Right lobe of liver (tissue), 6 donors: ENCODE data around the gene LENG9. TPM values are rescaled to one million over a fixed set of nuclear protein-coding genes. Genes with fewer than 3 reads are reported as not detected.

Source experiments
- ATAC-seq, 4 donors: fragments of 200-7000 bp; cut with Tn5 transposase; one replicate each; pipeline ENCODE4 v1.9.1; 2020; ENCODE audit warnings: mild to moderate bottlenecking in 4 of 4, moderate library complexity in 4 of 4
- DNase-seq, 3 donors: peaks; one replicate each; pipeline ENCODE4 v3.0.0-alpha.2; 2020
- H3K27ac ChIP-seq, 3 donors: fragments of 200-600 bp; one replicate each; pipeline ENCODE4 v1.8.0; 2022
- H3K27me3 ChIP-seq, 2 donors: fragments of 200-600 bp; one replicate each; pipeline ENCODE4 v1.8.0; 2022
- H3K36me3 ChIP-seq, 4 donors: fragments of 200-600 bp; sonication (generic) in 1 of 4; one replicate each; pipeline versions ENCODE4 v1.5.1 to v1.8.0; 2017 to 2022; ENCODE audit warnings: control low read depth in 1 of 4
- H3K4me1 ChIP-seq, 4 donors: fragments of 200-600 bp; sonication (generic) in 1 of 4; one replicate each; pipeline versions ENCODE4 v1.5.1 to v1.8.0; 2017 to 2022; ENCODE audit warnings: control low read depth in 1 of 4
- H3K4me3 ChIP-seq, 3 donors: fragments of 200-600 bp; one replicate each; pipeline ENCODE4 v1.8.0; 2022
- H3K9me3 ChIP-seq, 4 donors: fragments of 200-600 bp; sonication (generic) in 1 of 4; one replicate each; pipeline versions ENCODE4 v1.5.1 to v1.8.0; 2017 to 2022; ENCODE audit warnings: control low read depth in 1 of 4
- POLR2A ChIP-seq: fragments of 450-650 bp; IDR thresholded peaks from one replicate; pipeline ENCODE4 v1.6.1; 2017; ENCODE audit warnings: antibody characterized with exemption, mild to moderate bottlenecking
- WGBS: methylation state at CpG from one replicate; pipeline ENCODE4 v1.1.6; 2018; ENCODE audit warnings: low coverage, low lambda C conversion rate; ENCODE audit not compliant: insufficient coverage; ENCODE audit errors: missing lambda C conversion rate; 5-methylcytosine and 5-hydroxymethylcytosine counted together
- intact Hi-C, 2 donors: fragments of 100-400 bp; cut with DNase I; formaldehyde crosslinking; loops; one replicate each; pipeline versions ENCODE4 v1.11.2 to v1.14.1; 2022
- total RNA-seq, 6 experiments: library from RNA; depleted of rRNA in 2 of 6; stranded (reverse); fragments of >200 nt in 2 of 6; fragmentation: NEBNext Ultra II Directional in 3 of 6; extraction: Animal tissue kit (Norgen Biotek cat#: 25700) in 3 of 6; gene quantifications; one replicate each; pipeline versions ENCODE4 v1.1.0 to v1.2.4, GENCODE V29; 2016 to 2023
- TF ChIP-seq, protein P1 (sequence below), 4 donors: fragments of 200-600 bp in 3 of 4; fragments of 450-650 bp in 1 of 4; IDR thresholded peaks; one replicate each; pipeline versions ENCODE4 v1.5.1 to v1.8.0; 2016 to 2022; ENCODE audit warnings: antibody characterized with exemption in 4 of 4, mild to moderate bottlenecking in 2 of 4
- donor health status: DM: no; HTN: yes; CAD: no.
- donor health status: DM: no; HTN: no; CAD: no.
- donor health status: DM: no; HTN: no; CAD: no.
- donor health status: DM: no; HTN: yes; CAD: no.
- donor health status: DM: no; HTN: yes; CAD: no.

LENG9 gene
- total RNA-seq, 6 experiments from 2014 or later: 1.5 to 5.7 (median 3.3) TPM

DNA sequence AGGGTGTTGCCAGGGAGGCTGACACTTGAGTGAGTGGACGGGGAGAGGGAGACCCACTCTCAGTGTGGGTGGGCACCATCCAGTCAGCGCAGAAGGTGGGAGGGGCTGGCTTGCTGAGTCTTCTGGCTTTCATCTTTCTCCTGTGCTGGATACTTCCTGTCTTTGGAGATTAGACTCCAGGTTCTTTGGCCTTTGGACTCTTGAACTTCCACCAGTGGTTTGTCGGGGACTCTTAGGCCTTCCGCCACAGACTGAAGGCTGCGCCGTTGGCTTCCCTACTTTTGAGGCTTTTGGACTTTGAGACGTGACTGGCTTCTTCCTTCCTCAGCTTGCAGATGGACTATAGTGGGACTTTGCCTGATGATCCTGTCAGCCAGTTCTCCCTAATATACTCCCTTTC lies 18.8 kb downstream of the LENG9 start:
- DNase-seq (no peak), ATAC-seq (no peak)
- no peaks in the 10 kb centered on the region for H3K9me3 ChIP-seq
- 24% methylated on average over 5 of the region's 7 CpGs for WGBS
- intact Hi-C loops: no loop called here
- H3K36me3 ChIP-seq: peaks cover 0 to 6% (median under 1%) of the 10 kb centered on the region in 4 donors
- H3K27ac ChIP-seq: no peak overlapping the region
- H3K4me3 ChIP-seq: no peak overlapping the region
- peaks cover 0 to 23% (median 0%) of the 10 kb centered on the region in 4 donors for H3K4me1 ChIP-seq
- H3K27me3 ChIP-seq: no peaks in the 10 kb centered on the region
- TF ChIP-seq POLR2A: no peak
- TF ChIP-seq, protein P1, sequence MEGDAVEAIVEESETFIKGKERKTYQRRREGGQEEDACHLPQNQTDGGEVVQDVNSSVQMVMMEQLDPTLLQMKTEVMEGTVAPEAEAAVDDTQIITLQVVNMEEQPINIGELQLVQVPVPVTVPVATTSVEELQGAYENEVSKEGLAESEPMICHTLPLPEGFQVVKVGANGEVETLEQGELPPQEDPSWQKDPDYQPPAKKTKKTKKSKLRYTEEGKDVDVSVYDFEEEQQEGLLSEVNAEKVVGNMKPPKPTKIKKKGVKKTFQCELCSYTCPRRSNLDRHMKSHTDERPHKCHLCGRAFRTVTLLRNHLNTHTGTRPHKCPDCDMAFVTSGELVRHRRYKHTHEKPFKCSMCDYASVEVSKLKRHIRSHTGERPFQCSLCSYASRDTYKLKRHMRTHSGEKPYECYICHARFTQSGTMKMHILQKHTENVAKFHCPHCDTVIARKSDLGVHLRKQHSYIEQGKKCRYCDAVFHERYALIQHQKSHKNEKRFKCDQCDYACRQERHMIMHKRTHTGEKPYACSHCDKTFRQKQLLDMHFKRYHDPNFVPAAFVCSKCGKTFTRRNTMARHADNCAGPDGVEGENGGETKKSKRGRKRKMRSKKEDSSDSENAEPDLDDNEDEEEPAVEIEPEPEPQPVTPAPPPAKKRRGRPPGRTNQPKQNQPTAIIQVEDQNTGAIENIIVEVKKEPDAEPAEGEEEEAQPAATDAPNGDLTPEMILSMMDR (IDR thresholded peaks at IDR 0.05): no peak

DNA sequence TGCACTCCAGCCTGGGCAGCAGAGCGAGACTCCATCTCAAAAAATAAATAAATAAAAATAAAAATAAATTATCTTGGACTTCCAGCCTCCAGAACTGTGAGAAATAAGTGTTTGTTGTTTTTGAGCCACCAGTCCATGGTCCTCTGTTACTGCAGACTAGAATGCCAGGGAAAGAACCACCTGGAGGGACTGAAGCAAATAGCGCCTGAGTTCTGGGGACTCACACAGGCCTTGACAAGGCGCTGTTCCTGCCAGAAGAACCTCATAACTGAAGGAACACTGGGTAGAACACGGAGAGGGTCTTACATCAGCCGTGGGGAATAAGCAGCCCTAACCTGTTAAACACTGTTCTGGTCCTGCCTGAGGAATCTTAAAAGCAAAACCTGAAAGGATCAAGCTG lies 22.9 kb downstream of the LENG9 start:
- Histone ChIP-seq H3K4me3 (no peak overlapping the region), H3K36me3 (peaks cover 0 to 6% (median under 1%) of the 10 kb centered on the region in 4 donors), H3K27me3 (no peaks in the 10 kb centered on the region), H3K27ac (no peak overlapping the region), H3K4me1 (peaks cover 0 to 11% (median 0%) of the 10 kb centered on the region in 4 donors), H3K9me3 (no peaks in the 10 kb centered on the region)
- DNase-seq: no peak
- ATAC-seq: no peak
- intact Hi-C loops: no loop called here
- TF ChIP-seq POLR2A: no peak
- TF ChIP-seq, protein P1 (IDR thresholded peaks at IDR 0.05): no peak
- 92% methylated on average over 4 of the region's 5 CpGs for WGBS

DNA sequence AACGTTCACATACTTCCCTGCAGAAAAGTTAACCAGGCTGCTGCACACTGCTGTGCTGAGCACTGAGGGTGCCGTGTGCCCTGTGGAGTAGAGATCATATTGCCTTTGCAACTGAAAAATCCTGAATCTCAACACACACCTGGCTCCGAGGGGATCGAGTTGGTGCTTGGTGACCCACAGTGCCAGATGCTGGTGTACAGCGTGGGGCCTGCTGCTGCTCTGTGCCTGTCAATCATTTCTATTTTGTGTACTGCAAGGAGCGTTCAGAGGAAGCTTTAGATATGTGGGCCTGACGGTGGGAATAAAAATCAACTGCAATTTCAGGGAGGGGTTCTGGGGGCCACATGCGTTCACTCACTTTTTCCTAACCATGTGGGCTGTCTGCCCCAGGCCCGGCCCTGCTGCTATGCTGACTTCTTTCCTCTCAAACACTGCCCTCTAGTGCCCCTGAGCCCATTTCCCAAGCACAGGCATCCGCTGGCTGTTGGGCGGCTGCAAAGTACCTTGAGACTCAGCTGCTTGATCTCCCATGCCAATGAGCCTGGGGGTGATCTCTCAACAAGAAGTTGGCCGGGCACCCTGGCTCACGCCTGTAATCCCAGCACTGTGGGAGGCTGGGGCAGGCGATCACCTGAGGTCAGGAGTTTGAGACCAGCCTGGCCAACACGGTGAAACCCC lies 24.3 kb downstream of the LENG9 start:
- WGBS: 75% methylated on average over 10 of the region's 15 CpGs
- intact Hi-C loops: no loop called here
- no peaks in the 10 kb centered on the region for H3K27me3 ChIP-seq
- ATAC-seq (peak in 3 of 4 donors; percentile 30 to 48 (median 33)), DNase-seq (peak in 1 of 3 donors; percentile 36)
- no peaks in the 10 kb centered on the region for H3K9me3 ChIP-seq
- peaks cover 0 to 3% (median 0%) of the 10 kb centered on the region in 4 donors for H3K36me3 ChIP-seq
- TF ChIP-seq, protein P1 (IDR thresholded peaks at IDR 0.05): peak in 2 of 4 donors; percentile 17 to 35
- TF ChIP-seq POLR2A: no peak
- no peaks in the 10 kb centered on the region for H3K4me1 ChIP-seq
- no peak overlapping the region for H3K4me3 ChIP-seq
- no peak overlapping the region for H3K27ac ChIP-seq

DNA sequence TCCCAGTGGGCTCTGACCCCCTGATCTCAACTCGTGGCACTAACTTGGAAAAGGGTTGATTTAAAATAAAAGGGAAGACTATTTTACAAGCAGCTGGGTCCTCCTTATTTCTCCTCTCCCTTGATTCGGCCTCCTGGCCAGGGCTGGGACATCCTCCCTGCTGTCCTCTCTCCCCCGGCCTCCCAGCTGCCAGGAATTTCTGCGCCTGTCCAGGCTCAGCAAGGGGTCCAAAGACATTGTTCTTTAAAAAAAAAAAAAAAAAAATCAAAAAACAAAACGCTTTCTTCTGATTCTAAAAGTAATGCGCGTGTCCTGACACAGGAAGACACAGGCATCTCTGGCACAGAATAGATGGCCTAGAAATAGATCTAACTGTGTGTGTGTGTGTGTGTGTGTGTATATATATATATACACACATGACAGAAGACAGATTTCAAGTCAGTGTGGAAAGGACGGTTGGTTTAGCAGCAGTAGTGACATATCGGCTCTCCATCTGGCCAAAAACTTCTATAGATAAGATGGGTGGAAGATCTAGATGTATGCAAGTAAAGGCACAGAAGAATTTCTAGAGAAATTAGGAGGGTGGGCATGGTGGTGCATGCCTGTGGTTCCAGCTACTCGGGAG lies 26.8 kb downstream of the LENG9 start:
- DNase-seq: no peak
- Histone ChIP-seq H3K4me3 (no peak overlapping the region), H3K4me1 (no peaks in the 10 kb centered on the region), H3K9me3 (no peaks in the 10 kb centered on the region), H3K27me3 (no peaks in the 10 kb centered on the region), H3K27ac (no peak overlapping the region), H3K36me3 (peaks cover 0 to 3% (median 0%) of the 10 kb centered on the region in 4 donors)
- intact Hi-C loops: no loop called here
- WGBS: 64% methylated on average over 5 of the region's 10 CpGs
- TF ChIP-seq POLR2A: no peak
- TF ChIP-seq, protein P1 (IDR thresholded peaks at IDR 0.05): no peak
- ATAC-seq: no peak
